A673 (cell line): ENCODE data around the gene CNGA2.

Source experiments
- CTCF ChIP-seq: fragments of 300-800, 200-600 bp; sonication (generic); conservative IDR thresholded peaks from 2 replicates; pipeline ENCODE4 v1.5.1; 2017; ENCODE audit warnings: low read depth, mild to moderate bottlenecking, antibody characterized with exemption, low read length, moderate library complexity, mixed read lengths
- EZH2 ChIP-seq: fragments of 200-600 bp; sonication (generic); IDR thresholded peaks from 2 replicates; pipeline ENCODE4 v1.6.1; 2017; ENCODE audit warnings: borderline replicate concordance, low read depth, mild to moderate bottlenecking, mixed read lengths, antibody characterized with exemption, low read length; ENCODE audit not compliant: poor library complexity, severe bottlenecking

GRCh38 chrX:151697522-151697921, 37.0 kb upstream of the CNGA2 start:
- TF ChIP-seq CTCF (no peak), EZH2 (no peak)
